ENCODE measurements around the gene GSTO1. TPM values are rescaled to one million over a fixed set of nuclear protein-coding genes. Genes with fewer than 3 reads are reported as not detected.

GSTO1 gene
- total and polyA plus RNA-seq, 2 experiments from 2014 or later = 52.5 to 182 TPM

GRCh38 chr10:104297697-104298660, 43.3 kb downstream of the GSTO1 start:
- Mint-ChIP-seq H3K4me1 (peaks cover 7% of the 10 kb centered on the region), H3K4me3 (no peak overlapping the region), H3K27me3 (ENCODE audit: insufficient read depth, low read depth, poor library complexity) (peaks cover 6% of the 10 kb centered on the region), H3K27ac (no peak overlapping the region; the same call in 1 of the 2 replicates), H3K9me3 (peaks cover 11% of the 10 kb centered on the region), H3K36me3 (ENCODE audit: low read depth) (peaks cover 25% of the 10 kb centered on the region)
- no peak overlapping the region for H3K4me2 ChIP-seq
- H2AFZ ChIP-seq = no peak overlapping the region
- no peaks in the 10 kb centered on the region for H3K9me2 ChIP-seq (ENCODE audit: insufficient read depth)
- H3K79me2 ChIP-seq (replicated peaks; ENCODE audit: insufficient read depth) = no peaks in the 10 kb centered on the region
- peak; percentile 95 for TF ChIP-seq CTCF (conservative IDR thresholded peaks at IDR 0.05; ENCODE audit: low read depth in 2 of 2)
- no peak for TF ChIP-seq EZH2phosphoT487 (IDR thresholded peaks at IDR 0.05; ENCODE audit: unreplicated experiment)
- no peak for TF ChIP-seq NANOG (IDR thresholded peaks at IDR 0.05; ENCODE audit: borderline replicate concordance)
- H3K4me1 ChIP-seq (ENCODE audit: insufficient read depth) = no peaks in the 10 kb centered on the region
- no peak overlapping the region for H3K4me3 ChIP-seq
- H4K20me1 ChIP-seq (replicated peaks; ENCODE audit: insufficient read depth) = no peaks in the 10 kb centered on the region
- peak; percentile 89 for DNase-seq (ENCODE audit: low spot score)
- 0 out of 2 replicates have a peak, but pooled peaks cover under 1% of the 10 kb centered on the region for H3K36me3 ChIP-seq (ENCODE audit: insufficient read depth)
- ATAC-seq = peak; percentile 99
- H3F3A ChIP-seq (replicated peaks; ENCODE audit: low read depth) = no peaks in the 10 kb centered on the region
- H3K27me3 ChIP-seq (ENCODE audit: insufficient read depth) = no peaks in the 10 kb centered on the region
- H3K27ac ChIP-seq (ENCODE audit: low read depth) = no peak overlapping the region

- H3F3A ChIP-seq (replicated peaks; ENCODE audit: low read depth) = no peaks in the 10 kb centered on the region
- no peaks in the 10 kb centered on the region for H3K4me1 ChIP-seq (ENCODE audit: insufficient read depth)
- no peak overlapping the region for H3K27ac ChIP-seq (ENCODE audit: low read depth)
- Mint-ChIP-seq H3K27ac (no peak overlapping the region), H3K36me3 (ENCODE audit: low read depth) (peaks cover 38% of the 10 kb centered on the region), H3K27me3 (ENCODE audit: insufficient read depth, low read depth, poor library complexity) (peaks cover 8% of the 10 kb centered on the region), H3K4me1 (peaks cover 7% of the 10 kb centered on the region), H3K4me3 (no peak overlapping the region), H3K9me3 (peaks cover 24% of the 10 kb centered on the region)
- peaks cover 2% of the 10 kb centered on the region; the same call in 1 of the 2 replicates for H3K9me2 ChIP-seq (ENCODE audit: insufficient read depth)
- H3K27me3 ChIP-seq (ENCODE audit: insufficient read depth) = no peaks in the 10 kb centered on the region
- ATAC-seq = no peak
- DNase-seq (ENCODE audit: low spot score) = no peak
- H3K79me2 ChIP-seq (replicated peaks; ENCODE audit: insufficient read depth) = no peaks in the 10 kb centered on the region
- H2AFZ ChIP-seq = no peak overlapping the region
- no peak overlapping the region for H3K4me3 ChIP-seq
- no peaks in the 10 kb centered on the region for H4K20me1 ChIP-seq (replicated peaks; ENCODE audit: insufficient read depth)
- H3K4me2 ChIP-seq = no peak overlapping the region
- peaks cover 6% of the 10 kb centered on the region; the same call in 1 of the 2 replicates for H3K36me3 ChIP-seq (ENCODE audit: insufficient read depth)
- TF ChIP-seq REST (IDR thresholded peaks at IDR 0.05; ENCODE audit: unreplicated experiment) (no peak), POLR2AphosphoS5 (IDR thresholded peaks at IDR 0.05; ENCODE audit: low read depth) (no peak), JUNB (IDR thresholded peaks at IDR 0.05; ENCODE audit: unreplicated experiment) (no peak), ZNF114 (CRISPR knock-in tag; IDR thresholded peaks at IDR 0.05) (no peak), CREB1 (CRISPR knock-in tag; IDR thresholded peaks at IDR 0.05; ENCODE audit: low read depth) (no peak), CTCF (conservative IDR thresholded peaks at IDR 0.05; ENCODE audit: low read depth in 2 of 2) (no peak), ZNF331 (CRISPR knock-in tag; IDR thresholded peaks at IDR 0.05; ENCODE audit: low read depth) (no peak), EZH2phosphoT487 (IDR thresholded peaks at IDR 0.05; ENCODE audit: unreplicated experiment) (no peak), STAT1 (IDR thresholded peaks at IDR 0.05; ENCODE audit: unreplicated experiment) (no peak)
Observed at GRCh38 chr10:104299031-104299904, 44.6 kb downstream of the GSTO1 start.

Measured in GM23338 (cell line).